ENCODE measurements around the gene TRAK1.

The TRAK1 gene

DNA sequence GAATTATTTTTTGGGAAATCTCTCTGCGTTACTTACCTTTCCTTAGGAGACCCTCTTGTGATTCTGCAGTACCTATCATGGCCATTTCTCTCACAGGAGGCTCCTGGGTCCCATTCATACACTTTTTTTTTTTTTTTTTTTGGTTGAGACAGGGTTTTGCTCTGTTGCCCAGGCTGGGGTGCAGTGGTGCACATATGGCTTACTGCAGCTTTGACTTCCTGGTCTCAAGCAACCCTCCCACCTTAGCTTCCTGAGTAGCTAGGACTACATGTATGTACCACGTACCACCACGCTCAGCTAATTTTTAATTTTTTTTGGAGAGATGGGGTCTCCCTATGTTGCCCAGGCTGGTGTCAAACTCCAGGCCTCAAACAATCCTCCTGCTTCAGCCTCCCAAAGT is 36.1 kb downstream of the TRAK1 start:
- DNase-seq = no peak

DNA sequence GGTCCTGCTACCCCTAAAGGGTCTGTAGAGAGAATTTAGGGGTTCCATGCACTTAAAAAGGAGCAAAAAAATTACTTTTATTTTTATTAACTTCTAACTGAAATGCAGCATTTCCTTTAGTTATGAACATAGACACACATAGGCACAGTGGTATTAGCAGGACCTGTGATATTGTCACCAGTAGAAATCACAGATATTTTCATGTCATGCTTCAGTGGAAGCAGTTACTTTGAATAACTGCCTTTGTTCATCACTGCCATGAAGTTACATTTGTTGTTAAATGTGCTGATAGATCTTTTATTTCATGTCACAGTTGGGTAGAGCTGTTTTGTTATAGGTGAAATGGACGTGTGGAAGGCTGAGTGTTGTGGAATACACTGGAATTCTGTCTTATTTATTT is 37.4 kb downstream of the TRAK1 start:
- DNase-seq = no peak

DNA sequence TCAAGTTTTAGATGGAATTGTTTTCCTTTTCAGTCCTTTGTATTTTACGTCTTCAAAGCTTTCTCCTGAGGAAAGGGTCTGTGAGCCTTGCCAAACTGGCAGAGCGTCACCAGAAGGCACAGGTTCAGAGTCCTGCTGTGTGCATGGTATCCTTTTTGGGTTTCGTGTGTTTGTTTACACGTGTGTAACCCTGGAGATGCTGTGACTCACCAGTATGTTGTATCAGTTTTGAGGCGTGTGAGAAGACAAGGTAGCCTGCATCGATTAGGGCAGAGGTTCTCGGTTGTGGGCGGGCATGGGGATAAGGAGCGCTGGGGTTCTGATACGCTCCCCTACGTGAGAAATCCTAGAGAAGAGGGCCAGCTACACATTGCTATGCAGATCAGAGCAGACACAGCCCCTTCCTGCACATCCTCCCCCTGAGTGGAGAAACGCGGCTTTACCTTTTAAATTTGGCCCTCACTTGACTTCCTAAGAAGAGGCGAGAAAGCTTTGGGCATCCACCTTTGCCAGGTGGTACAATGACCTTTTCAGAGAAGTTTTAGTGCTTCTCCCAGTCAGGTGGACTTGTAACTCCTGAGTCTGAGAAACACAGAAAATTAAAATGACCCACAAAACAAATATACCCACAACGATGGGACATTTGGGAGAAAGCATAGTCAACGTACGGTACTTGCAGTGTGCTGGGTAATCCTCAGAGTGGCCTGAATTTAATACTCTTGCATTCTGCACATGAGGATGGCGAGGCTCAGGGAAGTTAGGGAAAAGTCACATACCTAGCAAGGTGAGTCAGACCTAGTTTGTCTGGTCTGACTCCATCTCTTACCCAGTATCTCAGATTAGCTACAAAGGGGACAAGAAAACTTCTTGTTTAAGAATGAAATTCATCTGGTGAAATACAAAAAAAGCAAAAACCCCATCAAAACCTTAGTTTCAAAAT is 38.1 kb downstream of the TRAK1 start:
- no peak for DNase-seq

DNA sequence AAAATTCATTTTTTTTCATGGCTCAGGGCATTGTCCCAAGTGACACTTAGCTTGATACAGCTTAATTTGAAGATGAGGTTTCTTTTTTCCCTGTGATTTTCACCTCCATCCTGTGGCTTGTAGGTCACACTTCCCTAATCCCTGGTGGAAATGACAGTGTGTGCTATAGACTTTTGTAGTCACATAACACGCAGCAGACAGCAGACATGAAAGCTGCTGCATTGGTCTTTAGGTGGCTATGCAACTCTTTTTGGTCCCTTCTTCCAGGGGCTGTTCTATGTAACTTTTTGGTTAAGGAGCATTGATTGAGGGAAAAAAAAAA is 38.8 kb downstream of the TRAK1 start:
- no peak for DNase-seq

DNA sequence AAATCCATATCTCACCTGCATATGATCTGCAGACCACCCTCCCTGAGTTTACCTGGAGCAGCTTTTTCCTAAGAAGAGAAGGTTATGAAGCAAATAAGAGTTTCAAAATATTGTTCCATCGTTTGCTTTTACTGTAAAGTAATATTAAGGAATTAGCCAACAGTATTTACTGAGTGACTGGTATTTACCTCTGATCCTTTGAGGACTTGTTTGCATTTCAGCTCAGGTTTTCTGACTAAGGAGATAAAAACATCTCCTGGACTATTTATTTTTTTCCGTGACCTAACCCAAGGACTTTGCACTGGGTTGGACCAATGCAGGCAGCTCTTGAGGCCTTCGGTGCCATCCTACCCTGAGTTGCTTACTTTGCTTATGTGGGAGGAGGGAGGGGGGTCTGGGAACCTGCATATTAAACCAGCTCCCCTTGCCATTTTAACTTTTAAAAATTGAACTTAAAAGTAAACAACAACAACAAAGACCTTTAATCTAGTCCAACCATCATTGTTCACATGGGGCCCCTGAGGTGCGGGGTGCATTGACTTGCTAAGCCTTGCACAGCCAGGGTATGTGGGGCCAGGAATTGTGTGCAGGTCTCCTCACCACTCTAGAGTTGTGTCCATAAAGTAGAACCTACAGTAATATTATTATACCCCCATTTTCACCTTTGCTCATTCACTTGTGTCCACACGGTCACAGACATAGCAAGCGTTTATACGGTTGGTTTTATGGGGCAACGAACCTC is 39.3 kb downstream of the TRAK1 start:
- no peak for DNase-seq

- DNase-seq = no peak
These were observed 42.5 kb downstream of the TRAK1 start for GRCh38 chr3:42133500-42134298.

GRCh38 chr3:42134867-42135464 is 43.8 kb downstream of the TRAK1 start:
- DNase-seq = no peak

GRCh38 chr3:42139621-42140453 is 48.7 kb downstream of the TRAK1 start:
- no peak for DNase-seq

- DNase-seq = no peak
These were observed 49.6 kb downstream of the TRAK1 start for GRCh38 chr3:42140665-42141203.

GRCh38 chr3:42143440-42143839 is 52.3 kb downstream of the TRAK1 start:
- no peak for DNase-seq

DNA sequence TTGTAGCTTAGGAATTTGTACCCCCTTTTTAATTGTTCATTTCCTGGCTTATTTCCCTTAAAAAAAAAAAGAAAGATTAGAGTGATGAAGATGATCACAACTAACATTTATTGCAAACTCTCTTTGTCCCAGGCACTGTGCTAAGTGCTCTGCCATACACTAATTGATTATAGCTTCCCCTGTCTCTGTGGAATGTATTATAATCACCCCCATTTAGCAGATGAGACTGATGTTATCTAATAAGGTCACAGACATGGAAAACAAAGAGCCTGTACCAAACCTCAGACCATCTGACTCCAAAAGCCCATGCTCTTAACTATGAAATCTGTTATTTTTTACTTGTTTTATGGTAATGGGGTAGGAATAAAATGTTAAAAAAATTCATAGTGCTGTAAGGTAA is 53.1 kb downstream of the TRAK1 start:
- no peak for DNase-seq

- DNase-seq = no peak
These were observed 57.1 kb downstream of the TRAK1 start for GRCh38 chr3:42148086-42148848.

DNA sequence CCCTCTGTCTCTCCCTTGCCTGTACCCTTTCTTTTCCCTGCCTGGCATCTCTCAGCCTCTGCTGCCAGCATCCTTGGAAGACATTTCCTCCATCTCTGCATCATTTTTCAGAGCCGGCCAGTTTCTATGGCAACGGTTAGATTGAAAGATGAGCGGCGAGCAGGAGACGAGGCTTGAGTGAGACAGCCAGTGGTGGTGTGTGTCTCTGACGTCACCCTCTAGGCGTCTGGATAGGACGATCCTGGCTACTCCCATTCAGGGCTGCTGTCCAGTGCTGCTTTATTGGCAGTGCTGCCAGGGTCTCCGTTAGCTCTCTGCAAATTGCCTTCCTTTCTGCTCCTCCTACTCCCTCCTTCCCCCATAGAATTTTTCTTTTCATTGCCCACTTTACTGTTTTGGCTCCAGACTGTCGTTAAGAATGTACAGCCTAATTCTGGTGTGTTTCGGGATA is 57.9 kb downstream of the TRAK1 start:
- DNase-seq = peak; percentile 63

DNA sequence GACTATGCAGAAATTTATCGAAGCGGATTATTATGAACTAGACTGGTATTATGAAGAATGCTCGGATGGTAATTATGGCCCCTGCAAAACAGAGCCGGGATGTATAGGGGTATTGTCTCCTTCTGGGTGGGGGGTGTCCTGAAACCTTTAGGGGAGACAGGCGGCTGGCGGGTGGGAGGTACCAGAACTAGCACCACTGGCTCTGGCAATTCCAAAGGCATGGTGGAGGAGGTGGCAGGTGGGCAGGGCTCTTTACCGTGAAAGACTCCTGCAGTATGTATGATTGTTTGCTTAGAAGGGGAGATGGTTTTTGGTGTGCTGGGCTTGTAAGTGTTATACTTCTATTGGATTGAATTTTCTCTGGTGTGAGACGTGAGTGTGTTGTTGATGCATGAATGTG is 58.4 kb downstream of the TRAK1 start:
- no peak for DNase-seq

DNA sequence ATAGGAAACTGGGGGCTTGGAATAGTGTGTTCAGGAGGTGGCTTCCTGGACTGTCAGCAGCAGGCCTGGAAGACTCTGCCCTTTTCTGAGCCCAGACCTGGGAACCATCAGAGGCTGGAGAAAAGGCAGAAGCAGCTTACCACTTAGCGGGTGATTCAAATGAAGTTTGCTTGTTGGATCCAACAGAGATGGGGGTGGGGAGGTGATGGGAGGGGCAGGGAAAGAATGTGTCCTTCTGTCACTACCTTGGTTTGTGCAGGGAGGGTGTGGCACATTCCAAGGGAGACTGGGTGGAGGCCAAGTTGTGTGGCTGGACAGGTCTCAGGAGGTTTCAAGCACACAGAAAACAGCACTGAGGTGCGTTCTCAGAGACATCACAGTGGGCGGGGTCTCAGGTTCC is 58.8 kb downstream of the TRAK1 start:
- DNase-seq = no peak

GRCh38 chr3:42151596-42152168 is 60.5 kb downstream of the TRAK1 start:
- DNase-seq = no peak

- no peak for DNase-seq
These were observed 61.0 kb downstream of the TRAK1 start for GRCh38 chr3:42152193-42152592.

DNA sequence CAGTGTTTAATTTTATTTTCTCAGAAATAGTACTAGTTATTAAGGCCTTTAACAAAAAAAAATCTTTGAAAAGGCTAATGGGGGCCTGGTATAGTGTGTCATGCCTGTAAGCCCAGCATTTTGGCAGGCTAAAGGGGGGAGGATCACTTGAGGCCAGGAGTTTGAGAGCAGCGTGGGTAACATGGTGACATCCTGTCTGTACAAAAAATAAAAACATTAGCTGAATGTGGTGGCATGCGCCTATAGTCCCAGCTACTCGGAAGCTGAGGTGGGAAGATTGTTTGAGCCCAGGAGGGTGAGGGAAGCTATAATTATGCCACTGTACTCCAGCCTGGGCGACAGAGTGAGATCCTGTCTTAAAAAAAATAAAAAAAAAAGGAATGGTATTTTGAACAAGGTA is 61.9 kb downstream of the TRAK1 start:
- no peak for DNase-seq

DNA sequence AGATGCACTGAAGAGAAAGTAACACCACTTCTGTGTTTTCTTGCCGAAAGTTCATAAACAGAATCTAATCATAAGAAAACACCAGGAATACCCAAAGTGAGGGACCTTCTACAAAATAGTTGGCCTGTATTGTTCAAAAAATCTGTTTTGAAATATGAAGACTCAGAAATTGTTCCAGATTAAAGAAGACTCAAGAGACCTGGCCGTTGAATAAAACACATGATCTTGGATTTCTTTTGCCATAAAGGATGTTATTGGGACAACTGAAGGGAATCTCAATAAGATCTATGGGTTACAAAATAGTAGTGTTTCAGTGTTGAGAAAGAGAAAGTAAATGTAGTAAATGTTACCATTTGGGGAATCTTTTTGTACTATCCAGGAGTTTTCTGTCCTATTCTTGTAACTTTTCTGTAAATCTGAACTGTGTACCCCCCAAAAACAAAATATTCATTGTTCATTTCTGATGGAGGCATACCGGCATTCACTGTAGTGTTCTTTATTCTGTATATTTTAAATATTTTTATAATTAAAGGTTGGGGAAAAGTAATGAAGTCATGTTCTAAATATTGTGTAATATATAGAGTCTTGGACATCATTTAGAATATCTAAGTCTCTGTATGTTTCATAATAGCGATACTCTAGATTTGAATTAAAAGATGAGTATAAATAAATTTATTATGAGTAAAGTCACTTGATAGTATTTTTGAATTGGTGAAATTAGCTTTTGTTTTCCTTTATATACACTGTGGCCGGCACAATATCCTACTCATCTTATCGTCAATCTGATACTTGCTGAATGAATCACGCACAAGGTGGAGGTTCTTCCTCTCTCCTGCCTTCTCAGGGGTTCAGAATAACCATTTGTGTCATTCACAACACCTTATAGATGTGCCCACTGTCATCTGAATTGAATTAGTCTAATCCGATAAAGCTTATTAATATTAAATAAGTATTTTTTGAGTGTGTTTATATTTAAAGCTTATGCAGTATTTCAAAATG is 66.7 kb downstream of the TRAK1 start:
- no peak for DNase-seq
